ENCODE measurements around the gene HMG20A. TPM values are rescaled to one million over a fixed set of nuclear protein-coding genes. Genes with fewer than 3 reads are reported as not detected.

Gene HMG20A
- total RNA-seq, 2 experiments from 2014 or later = 36.4 to 46.3 TPM

DNA sequence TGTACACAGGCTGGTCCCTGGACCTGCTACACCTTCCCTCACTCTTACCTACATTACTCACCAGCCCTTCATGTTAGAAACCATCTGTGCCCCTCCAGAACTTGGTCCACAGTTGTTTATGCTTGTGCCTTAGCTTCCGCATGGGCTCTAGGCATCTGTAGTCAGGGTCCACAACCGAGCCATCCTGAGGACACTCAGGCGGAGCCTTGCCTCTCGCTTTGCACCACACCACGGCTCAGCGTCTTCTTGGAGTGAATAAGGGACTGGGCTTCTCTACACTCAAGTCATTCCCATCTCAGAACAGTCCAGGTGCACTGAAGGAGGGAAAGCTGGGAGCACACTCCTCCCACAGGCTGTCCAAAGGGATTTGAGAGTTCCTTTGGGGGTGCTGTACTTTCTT is 97.8 kb downstream of the HMG20A start:
- Mint-ChIP-seq H3K27ac (no peak overlapping the region), H3K4me1 (no peaks in the 10 kb centered on the region), H3K9me3 (ENCODE audit: low read depth) (no peaks in the 10 kb centered on the region), H3K27me3 (no peaks in the 10 kb centered on the region), H3K36me3 (no peaks in the 10 kb centered on the region), H3K4me3 (no peak overlapping the region)
- ATAC-seq = no peak
- DNase-seq = no peak
- CTCF ChIA-PET = no interaction called here

- CTCF ChIA-PET = no interaction called here
Observed at GRCh38 chr15:77519540-77519939, 98.9 kb downstream of the HMG20A start.

DNA sequence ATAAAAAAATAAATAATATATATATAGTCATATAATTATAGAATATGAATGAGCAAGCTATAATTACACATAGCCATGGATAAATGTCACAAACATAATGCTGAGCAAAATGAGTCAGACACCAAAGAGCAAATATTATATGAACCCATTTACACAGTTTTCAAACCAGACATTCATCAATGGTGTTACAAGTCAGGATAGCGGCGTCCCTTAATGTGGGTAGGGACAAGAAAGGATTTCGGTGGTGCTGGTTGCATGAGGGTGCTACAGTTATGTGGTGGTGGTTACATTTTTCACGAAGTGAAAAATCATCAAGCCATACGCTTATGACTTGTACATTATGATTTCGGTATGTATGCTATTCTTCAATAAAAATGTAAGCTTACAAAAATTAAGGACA is 100.5 kb downstream of the HMG20A start:
- no peak for DNase-seq
- no peaks in the 10 kb centered on the region for H3K36me3 Mint-ChIP-seq
- no peaks in the 10 kb centered on the region for H3K9me3 Mint-ChIP-seq (ENCODE audit: low read depth)
- no peak overlapping the region for H3K4me3 Mint-ChIP-seq
- H3K27ac Mint-ChIP-seq = no peak overlapping the region
- ATAC-seq = no peak
- CTCF ChIA-PET = interaction anchor here (1.3 kb wide), 1 partner anchor 24 kb away, joined by 3 read pairs; no protein-coding TSS in a partner anchor
- no peaks in the 10 kb centered on the region for H3K27me3 Mint-ChIP-seq
- H3K4me1 Mint-ChIP-seq = no peaks in the 10 kb centered on the region

More at GRCh38 chr15:77519540-77519939, 98.9 kb downstream of the HMG20A start:
- no peaks in the 10 kb centered on the region for H3K4me1 Mint-ChIP-seq
- DNase-seq (no peak), ATAC-seq (no peak)
- H3K27ac Mint-ChIP-seq = no peak overlapping the region
- no peaks in the 10 kb centered on the region for H3K9me3 Mint-ChIP-seq (ENCODE audit: low read depth)
- H3K27me3 Mint-ChIP-seq = no peaks in the 10 kb centered on the region
- no peaks in the 10 kb centered on the region for H3K36me3 Mint-ChIP-seq
- no peak overlapping the region for H3K4me3 Mint-ChIP-seq

- ATAC-seq = no peak
- H3K36me3 Mint-ChIP-seq = no peaks in the 10 kb centered on the region
- no peaks in the 10 kb centered on the region for H3K27me3 Mint-ChIP-seq
- CTCF ChIA-PET = no interaction called here
- no peak overlapping the region for H3K27ac Mint-ChIP-seq
- no peak for DNase-seq
- H3K4me1 Mint-ChIP-seq = no peaks in the 10 kb centered on the region
- no peak overlapping the region for H3K4me3 Mint-ChIP-seq
- H3K9me3 Mint-ChIP-seq (ENCODE audit: low read depth) = no peaks in the 10 kb centered on the region
Observed at GRCh38 chr15:77525400-77525811, 104.7 kb downstream of the HMG20A start.

DNA sequence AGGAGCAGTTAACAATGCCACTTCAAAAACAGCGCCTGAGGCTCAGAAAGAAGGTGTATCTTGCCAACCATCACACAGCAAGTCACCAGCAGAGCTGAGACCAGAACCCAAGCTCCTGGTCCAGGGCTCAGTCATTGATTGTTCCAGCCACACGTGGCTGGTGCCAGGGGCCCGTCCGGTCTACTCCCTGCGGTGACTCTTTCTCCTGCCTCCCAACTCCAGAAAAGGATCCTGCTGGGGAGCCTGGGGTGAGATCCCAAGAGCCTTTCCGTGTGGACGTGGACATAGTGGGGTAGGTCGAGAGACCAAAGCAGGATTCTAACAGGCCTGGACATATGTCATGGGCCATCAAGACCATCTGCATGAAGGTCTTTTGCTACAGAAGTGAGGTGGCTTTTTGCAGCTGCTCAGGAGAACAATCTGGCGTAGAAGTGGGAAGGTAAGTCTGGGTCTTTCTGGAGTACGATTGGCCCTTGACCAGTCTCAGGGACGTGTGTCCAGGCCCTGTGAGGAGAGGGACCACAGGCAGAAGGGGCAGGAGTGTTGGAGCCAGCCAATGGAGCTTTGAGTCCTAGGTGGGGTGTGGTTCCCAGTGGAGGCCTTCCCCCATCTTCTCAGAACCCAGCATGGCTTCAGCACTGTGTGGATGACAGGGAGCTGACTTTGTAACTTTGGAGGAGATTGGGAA is 105.4 kb downstream of the HMG20A start:
- no peak overlapping the region for H3K27ac Mint-ChIP-seq
- ATAC-seq (no peak), DNase-seq (no peak)
- H3K27me3 Mint-ChIP-seq = no peaks in the 10 kb centered on the region
- no peaks in the 10 kb centered on the region for H3K36me3 Mint-ChIP-seq
- no peaks in the 10 kb centered on the region for H3K4me1 Mint-ChIP-seq
- CTCF ChIA-PET = interaction anchor here (1.1 kb wide), 1 partner anchor 407 kb away, joined by 3 read pairs; no protein-coding TSS in a partner anchor
- H3K4me3 Mint-ChIP-seq = no peak overlapping the region
- no peaks in the 10 kb centered on the region for H3K9me3 Mint-ChIP-seq (ENCODE audit: low read depth)

DNA sequence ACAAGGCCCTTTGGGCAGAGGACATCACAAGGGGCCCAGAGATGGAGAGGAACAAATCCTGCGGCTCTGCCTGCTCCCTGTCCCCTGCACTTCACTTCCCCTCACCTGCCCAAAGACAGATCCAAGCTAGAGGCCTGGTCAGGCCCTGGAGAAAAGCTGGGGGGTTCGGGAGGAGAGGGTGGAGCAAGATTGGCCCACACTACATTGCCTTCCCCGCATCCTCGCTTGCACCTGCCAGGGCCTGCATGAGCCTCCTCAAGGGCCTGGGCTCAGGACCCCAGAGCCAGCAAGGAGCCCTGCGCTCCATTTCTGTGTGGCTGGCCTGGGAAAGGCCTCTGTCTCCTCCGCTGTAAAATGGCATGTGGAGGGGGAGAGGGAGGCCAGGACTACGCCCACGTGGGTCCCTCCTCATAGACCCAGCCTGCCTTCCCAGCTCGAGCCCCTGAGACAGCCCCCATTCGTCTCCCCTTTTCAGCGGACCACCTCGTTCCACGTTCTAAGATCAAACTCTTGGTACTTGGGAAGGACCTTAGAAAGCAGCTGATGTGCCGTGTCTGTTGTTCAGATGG is 106.0 kb downstream of the HMG20A start:
- no peaks in the 10 kb centered on the region for H3K36me3 Mint-ChIP-seq
- ATAC-seq (no peak), DNase-seq (no peak)
- H3K9me3 Mint-ChIP-seq (ENCODE audit: low read depth) = no peaks in the 10 kb centered on the region
- H3K4me1 Mint-ChIP-seq = no peaks in the 10 kb centered on the region
- no peak overlapping the region for H3K4me3 Mint-ChIP-seq
- no peaks in the 10 kb centered on the region for H3K27me3 Mint-ChIP-seq
- CTCF ChIA-PET = interaction anchor here (0.9 to 1.1 kb wide), 2 partner anchors 17 to 408 kb away, joined by 3 to 4 read pairs; no protein-coding TSS in a partner anchor
- H3K27ac Mint-ChIP-seq = no peak overlapping the region

- peaks cover 3% of the 10 kb centered on the region for H3K27me3 Mint-ChIP-seq
- no peaks in the 10 kb centered on the region for H3K36me3 Mint-ChIP-seq
- no peak overlapping the region for H3K4me3 Mint-ChIP-seq
- no peak overlapping the region for H3K27ac Mint-ChIP-seq
- H3K9me3 Mint-ChIP-seq (ENCODE audit: low read depth) = no peaks in the 10 kb centered on the region
- no peaks in the 10 kb centered on the region for H3K4me1 Mint-ChIP-seq
- DNase-seq = no peak
- no peak for ATAC-seq
- CTCF ChIA-PET = interaction anchor here (0.9 to 1.1 kb wide), 2 partner anchors 16 to 408 kb away, joined by 3 to 4 read pairs; no protein-coding TSS in a partner anchor
Observed at GRCh38 chr15:77527164-77527778, 106.6 kb downstream of the HMG20A start.

DNA sequence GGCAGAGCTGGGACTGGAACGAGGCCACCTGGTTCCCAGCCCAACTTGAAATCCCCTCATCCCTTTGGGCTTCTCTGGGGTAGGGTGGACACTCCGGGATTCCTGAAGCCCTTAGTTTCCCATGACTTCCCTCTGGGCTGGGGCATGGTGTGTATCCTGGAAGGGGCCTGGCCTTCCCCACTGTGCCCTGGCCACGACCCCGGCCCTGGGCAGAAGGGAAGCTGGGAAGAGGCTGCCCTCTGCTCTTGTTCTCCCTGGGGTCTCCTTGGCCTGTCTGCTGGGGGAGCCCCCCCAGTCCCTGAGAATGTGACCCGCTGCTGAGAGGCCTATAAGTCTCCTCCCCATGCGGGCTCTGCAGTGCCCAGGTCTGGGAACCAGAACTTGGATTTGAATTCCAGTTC is 107.1 kb downstream of the HMG20A start:
- CTCF ChIA-PET = interaction anchor here (0.9 kb wide), 1 partner anchor 16 kb away, joined by 4 read pairs; no protein-coding TSS in a partner anchor
- peaks cover 5% of the 10 kb centered on the region for H3K27me3 Mint-ChIP-seq
- ATAC-seq = no peak
- H3K4me3 Mint-ChIP-seq = no peak overlapping the region
- no peaks in the 10 kb centered on the region for H3K9me3 Mint-ChIP-seq (ENCODE audit: low read depth)
- H3K27ac Mint-ChIP-seq = no peak overlapping the region
- no peaks in the 10 kb centered on the region for H3K4me1 Mint-ChIP-seq
- H3K36me3 Mint-ChIP-seq = no peaks in the 10 kb centered on the region
- DNase-seq = no peak

DNA sequence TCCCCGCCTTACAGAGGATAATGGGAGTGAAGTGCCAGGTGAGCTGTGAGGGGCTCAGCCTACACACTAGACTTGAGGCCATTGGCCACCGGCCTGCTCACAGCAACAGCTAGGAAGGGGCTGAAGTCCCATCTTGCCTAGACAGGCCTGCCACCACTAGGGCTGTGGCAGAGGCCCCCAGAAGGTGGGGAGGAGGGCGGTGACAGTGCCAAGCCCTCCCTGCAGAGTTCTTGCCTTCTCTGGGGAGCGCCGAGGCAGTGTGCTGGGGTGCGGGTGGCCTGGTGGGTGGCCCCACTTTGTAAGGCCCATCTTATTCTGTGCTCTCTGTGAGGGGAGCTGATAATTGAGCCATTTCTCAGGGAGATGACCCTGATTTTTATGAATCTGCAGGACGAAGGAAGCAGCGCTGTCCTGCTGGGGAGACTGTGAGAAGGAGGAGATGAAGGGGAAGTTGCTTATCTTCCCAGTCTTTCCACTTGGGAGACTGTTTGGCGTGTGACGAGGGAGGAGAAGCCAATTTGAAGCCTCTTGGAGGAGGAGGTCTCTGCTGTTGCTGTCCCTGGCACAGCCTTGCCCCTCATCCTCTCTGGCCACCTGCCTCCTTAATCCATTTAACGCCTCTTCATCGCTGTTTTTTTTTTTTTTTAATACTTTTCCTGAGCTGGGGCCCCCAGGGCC is 107.7 kb downstream of the HMG20A start:
- H3K4me1 Mint-ChIP-seq = no peaks in the 10 kb centered on the region

DNA sequence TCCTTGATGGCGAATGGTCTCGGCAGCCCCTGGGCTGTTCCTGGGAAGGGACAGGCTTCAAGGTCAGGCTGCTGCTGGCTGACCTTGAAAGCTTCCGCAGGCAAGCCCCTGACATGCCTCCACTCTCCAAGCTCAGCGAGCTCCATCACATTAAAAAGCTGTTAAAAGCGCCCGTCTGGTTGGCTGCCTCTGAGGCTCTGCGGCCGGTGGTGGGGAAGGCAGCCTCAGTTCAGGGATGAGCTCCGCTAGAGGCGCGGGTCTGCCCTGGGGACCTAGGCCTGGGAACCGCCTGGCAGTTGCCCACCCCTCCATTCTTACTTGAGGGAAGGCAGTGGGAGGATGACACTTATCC is 108.3 kb downstream of the HMG20A start:
- Mint-ChIP-seq H3K27me3 (peaks cover 9% of the 10 kb centered on the region), H3K4me1 (no peaks in the 10 kb centered on the region), H3K9me3 (ENCODE audit: low read depth) (no peaks in the 10 kb centered on the region), H3K4me3 (no peak overlapping the region), H3K27ac (no peak overlapping the region), H3K36me3 (no peaks in the 10 kb centered on the region)
- DNase-seq = no peak
- ATAC-seq = no peak
- CTCF ChIA-PET = interaction anchor here (1.2 kb wide), 1 partner anchor 15 kb away, joined by 7 read pairs; no protein-coding TSS in a partner anchor

More for the DNA sequence above, 107.7 kb downstream of the HMG20A start:
- CTCF ChIA-PET = interaction anchor here (1.2 kb wide), 1 partner anchor 15 kb away, joined by 7 read pairs; no protein-coding TSS in a partner anchor
- H3K27ac Mint-ChIP-seq = no peak overlapping the region
- peaks cover 9% of the 10 kb centered on the region for H3K27me3 Mint-ChIP-seq
- no peaks in the 10 kb centered on the region for H3K9me3 Mint-ChIP-seq (ENCODE audit: low read depth)
- no peaks in the 10 kb centered on the region for H3K36me3 Mint-ChIP-seq
- no peak overlapping the region for H3K4me3 Mint-ChIP-seq
- DNase-seq = no peak
- no peak for ATAC-seq

DNA sequence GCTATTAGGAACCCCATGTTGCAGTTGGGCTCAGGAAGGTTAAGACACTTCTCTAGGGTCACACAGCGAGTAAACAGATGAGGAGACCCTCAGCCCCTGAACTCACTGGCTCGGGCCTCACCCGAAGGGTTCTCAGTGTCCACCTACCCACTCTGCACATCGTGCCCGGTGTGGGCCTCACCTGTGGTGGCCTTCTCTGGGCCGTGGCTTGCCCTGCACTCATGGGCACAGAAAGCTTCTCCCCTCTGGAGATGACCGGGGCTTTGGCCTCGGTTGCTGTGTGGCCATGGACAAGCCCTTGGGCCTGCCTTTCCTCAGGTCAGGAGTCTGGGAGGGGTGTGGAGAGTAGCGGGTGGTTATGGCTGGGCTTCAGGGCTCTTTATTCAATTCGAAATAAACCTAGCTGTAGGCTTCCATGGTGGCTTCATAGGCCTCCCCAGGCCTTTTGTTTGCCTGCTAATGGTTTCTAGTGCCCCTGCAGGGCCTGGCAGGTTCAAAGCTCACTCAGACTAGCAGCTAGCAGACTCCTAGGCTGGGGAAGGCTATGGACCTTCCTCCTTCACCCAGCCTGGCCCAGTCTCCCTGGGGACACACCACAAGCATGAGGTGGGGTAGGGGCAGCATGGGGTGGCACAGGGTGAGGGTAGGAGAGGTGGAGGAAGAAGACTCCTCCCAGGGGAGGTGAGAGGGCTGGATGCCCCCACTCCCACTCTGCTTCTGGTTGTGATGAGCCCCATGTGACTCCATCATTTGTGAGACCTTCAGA is 108.9 kb downstream of the HMG20A start:
- Mint-ChIP-seq H3K27ac (no peak overlapping the region), H3K4me1 (no peaks in the 10 kb centered on the region), H3K9me3 (ENCODE audit: low read depth) (no peaks in the 10 kb centered on the region), H3K4me3 (no peak overlapping the region), H3K27me3 (peaks cover 9% of the 10 kb centered on the region), H3K36me3 (no peaks in the 10 kb centered on the region)
- ATAC-seq (no peak), DNase-seq (no peak)
- CTCF ChIA-PET = interaction anchor here (1.2 kb wide), 1 partner anchor 14 kb away, joined by 7 read pairs; no protein-coding TSS in a partner anchor

- Mint-ChIP-seq H3K4me3 (no peak overlapping the region), H3K36me3 (no peaks in the 10 kb centered on the region), H3K9me3 (ENCODE audit: low read depth) (no peaks in the 10 kb centered on the region), H3K27me3 (peaks cover 9% of the 10 kb centered on the region), H3K27ac (no peak overlapping the region), H3K4me1 (no peaks in the 10 kb centered on the region)
- CTCF ChIA-PET = no interaction called here
- DNase-seq = no peak
- ATAC-seq = no peak
Observed at GRCh38 chr15:77530576-77530975, 109.9 kb downstream of the HMG20A start.
